Retina (tissue), 1 donor: ENCODE results near the gene APCDD1.
"Not testable (repeated sequence)": the region's sequence is repeated elsewhere in the genome, so short reads cannot be mapped to it uniquely, and the experiment has no call there.

Experiments
- DNase-seq: peaks from one replicate; pipeline ENCODE4 v3.0.0-alpha.2; 2016

APCDD1 gene

DNA sequence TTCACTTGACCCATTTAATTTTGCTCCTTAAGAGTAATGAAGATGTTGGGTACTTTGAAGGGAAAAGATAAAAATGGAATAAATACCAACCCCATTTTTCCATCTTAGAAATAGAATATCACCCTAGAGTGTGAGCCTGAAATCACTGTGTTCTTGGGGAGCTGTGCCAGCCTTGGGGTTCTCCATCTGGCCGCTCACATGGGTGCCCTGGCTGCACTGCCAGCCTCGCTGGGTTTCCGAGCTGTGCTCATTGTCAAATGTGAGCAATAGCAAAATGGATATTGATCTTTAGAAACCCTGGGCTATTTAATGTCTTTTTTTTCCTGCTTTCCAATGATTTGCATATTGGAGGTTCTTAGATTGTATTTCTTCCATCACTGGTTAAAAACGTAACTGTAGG lies 9.3 kb downstream of the APCDD1 start:
- no peak for DNase-seq

DNA sequence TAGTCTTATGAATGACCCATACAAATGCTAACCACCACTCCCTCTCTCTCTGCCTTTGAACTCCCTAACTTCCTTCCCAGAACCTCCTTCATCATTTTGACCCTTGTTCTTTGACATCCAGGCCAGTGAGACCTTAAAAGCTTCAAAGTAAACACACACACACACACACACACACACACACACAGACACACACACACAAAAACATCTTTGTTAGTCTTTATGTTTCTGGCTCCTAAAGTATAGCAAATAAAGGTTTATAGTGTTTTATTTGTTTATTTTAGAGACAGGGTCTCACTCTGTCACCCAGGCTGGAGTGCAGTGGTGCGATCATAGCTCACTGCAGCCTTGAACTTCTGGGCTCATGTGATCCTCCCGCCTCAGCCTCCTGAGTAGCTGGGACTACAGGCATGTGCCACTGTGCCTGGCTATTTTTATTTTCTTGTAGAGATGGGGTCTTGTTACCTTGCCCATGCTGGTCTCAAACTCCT lies 9.8 kb downstream of the APCDD1 start:
- not testable (repeated sequence) for DNase-seq

DNA sequence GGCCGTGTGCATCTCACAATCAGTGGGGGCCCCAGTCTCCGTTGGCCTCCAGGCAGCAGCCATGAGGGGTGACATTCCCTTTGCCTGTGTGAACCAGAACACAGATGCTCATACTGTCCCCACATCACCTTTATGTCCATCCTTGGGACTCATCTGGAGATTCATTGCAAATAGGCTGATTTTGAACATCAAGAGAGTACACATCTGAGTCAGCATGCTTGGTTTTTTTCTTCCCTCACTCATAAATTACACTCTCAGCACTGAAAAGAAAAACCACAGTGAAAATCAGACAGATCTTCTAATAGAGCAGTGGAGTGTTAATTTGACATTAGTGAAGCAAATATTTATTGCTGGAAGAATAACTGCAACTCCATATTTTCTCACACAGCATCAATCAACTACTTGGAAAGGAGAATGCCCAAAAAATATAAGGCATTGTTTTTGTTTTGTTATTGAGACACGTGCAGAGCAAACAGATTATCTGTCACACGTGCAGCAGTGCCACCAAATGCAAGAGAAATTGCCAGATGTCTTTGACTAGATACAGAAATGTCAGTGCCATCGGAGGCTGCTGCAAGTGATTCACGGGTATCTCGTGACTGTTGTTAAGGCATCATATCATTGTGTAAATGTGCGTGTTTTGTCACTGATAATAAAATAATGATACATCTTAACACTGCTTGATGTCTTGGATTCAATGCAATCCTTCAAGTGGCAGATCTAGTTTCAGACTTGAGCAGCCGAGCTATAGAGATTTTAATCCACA lies 10.9 kb downstream of the APCDD1 start:
- no peak for DNase-seq

DNA sequence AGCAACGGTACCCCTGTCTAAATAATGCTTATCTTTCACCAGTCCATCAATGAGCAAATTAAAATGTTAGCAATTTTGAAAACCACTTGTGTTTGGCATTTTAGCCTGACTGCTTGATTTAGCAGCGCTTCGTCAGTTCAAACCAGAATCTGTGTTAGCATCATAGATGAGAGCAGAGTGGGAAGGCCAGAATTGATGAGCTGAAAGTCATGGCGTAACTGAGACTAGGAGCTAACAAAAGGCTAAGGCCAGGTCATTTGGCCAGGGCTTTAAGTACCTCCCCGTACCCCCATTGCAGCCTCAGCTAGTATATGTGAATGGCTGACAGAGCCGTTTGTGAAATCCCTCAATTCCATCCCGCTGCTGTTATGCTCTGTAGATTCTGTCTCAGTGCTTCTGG lies 16.0 kb downstream of the APCDD1 start:
- no peak for DNase-seq

DNA sequence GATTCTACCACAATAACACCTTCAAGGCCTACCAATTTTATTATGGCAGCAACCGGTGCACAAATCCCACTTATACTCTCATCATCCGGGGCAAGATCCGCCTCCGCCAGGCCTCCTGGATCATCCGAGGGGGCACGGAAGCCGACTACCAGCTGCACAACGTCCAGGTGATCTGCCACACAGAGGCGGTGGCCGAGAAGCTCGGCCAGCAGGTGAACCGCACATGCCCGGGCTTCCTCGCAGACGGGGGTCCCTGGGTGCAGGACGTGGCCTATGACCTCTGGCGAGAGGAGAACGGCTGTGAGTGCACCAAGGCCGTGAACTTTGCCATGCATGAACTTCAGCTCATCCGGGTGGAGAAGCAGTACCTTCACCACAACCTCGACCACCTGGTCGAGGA lies 17.1 kb downstream of the APCDD1 start:
- no peak for DNase-seq

DNA sequence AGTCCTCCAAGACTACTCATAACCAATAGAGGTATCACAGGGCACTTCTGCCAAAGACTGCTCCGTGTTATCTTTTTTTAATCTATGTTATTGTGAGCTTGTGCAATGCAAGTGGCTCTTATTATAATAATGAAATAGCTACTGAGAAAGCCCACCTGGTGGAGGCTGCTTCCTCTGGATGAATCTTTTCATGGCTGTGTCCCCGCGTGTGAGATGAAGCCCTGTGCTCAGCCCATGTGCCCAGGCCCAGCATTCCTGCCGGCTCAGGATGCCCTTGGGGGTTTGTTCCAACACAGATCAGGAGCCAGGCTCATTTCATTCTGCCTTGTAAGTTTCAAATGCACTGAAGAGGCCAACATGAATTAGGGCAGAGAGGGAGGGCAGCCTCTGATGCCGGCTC lies 18.7 kb downstream of the APCDD1 start:
- no peak for DNase-seq

DNA sequence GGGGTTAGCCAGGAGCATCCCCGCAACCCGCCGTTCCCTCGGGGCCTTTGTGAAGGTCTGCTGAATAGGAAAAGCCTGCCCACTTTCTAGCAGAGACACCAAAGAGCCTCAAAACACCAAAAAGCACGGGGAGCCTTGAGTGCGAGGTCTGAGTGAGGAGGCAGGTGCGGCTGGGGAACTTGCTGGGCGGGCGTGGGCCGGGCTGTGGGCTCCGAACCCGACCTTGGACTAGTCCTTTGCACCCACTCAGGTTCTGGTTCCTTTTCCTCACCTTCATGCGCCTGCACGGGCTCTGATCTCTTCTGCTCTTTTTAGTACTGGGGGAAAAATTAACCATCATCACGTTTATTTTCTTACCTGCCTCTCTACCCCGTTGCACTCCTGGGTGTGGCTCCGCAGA lies 19.9 kb downstream of the APCDD1 start:
- DNase-seq, result no peak

DNA sequence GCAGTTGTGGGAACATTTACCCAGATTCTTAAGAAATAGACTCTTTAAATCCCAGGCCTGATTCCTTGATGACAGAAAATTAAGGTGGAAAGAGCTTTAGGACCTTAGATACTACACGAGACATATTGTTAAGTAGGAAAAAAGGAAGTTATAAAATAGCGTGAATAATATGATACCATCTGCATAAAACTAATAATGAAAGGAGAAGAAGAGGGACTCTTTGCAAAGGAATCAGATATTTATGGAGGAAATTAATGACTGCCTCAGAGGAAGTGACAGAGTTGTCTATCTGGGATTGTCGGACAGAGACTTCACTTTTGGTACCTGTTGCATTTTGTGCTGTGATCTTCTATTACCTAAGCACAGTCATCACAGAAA lies 20.8 kb downstream of the APCDD1 start:
- DNase-seq, result no peak

DNA sequence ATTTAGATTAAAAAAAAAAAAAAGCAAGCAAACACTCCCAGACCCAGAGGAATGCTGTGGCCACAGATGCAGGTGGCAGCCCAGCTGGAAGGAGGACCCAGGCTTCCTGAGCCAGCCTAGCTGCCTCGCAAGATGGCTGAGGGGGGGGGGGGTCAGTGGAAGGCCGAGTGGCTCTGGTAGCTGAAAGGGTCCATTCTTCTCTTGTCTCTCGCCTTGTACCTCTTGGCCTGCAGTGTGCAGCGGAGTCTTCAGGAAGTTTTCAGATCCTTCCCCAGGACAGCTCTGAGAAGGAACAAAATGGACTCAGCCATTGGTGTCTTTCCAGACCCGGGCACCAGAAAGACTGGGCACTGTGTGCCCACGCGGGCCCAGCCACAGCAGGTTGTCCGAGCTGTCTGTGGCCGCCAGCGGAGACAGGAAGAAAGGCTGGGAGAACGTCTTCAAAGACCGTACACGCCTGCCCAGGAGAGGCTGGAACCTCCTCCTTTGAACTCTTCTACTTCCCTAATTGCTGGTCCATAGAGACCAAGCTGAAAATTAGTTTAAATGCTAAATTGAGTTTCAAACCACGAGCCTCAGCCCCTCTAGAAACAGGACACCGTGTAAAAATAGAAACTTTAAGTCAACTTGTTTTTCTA lies 21.3 kb downstream of the APCDD1 start:
- no peak for DNase-seq

DNA sequence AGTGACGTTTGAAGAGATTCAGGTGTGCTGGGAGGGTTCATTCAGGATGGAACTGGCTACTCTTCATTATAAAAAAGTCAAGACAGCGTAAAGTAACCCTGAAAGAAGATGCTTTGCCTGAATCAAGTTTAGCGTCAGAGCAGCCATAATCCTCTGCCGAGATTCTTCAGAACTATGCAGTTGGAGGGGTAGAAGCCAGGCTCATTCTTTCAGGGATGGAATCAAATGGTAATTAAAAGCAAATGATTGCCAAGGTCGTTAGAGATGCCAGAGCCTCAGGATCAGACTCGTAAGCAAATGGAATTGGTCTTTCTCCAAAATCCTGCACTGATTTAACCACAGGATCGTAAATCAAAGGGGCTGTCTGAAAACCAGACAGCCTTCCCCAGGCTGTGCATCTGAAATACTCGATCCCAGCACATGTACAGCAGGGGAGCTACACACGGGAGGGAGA lies 21.9 kb downstream of the APCDD1 start:
- no peak for DNase-seq

DNA sequence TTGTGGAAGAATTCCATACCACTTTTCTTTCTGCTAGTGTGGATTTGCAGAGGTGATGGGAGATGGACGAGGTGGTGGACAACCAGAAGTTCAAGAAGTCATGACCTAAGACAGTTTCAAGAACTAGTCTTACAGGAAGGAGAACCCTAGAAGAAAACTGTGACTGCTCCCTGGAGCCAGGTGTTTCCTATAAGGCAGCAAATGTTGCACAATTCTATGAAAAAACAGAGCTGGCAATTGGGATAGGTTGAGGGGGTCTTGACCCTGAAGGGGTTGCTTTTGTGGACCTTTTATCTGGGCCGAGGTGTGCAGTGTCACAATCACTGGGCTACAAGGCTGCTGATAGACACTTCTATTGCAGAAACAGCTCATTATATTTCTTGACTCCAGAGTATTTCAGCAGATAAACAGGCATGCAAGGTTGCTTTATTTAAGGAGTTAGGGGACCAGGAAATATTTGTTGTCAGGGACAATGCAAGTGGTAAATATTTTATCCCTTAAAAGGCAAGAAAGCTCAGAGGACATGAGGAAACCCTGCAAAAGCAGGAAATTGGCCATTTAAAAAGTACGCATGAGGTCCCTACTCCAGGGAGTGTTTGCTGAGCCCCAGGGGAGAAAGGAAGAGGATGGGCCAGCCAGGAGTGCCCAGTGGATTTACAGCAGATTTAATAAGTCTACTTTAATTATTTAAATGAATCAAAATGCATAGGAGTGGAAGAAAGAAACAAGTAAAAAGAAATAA lies 22.9 kb downstream of the APCDD1 start:
- DNase-seq, result no peak

DNA sequence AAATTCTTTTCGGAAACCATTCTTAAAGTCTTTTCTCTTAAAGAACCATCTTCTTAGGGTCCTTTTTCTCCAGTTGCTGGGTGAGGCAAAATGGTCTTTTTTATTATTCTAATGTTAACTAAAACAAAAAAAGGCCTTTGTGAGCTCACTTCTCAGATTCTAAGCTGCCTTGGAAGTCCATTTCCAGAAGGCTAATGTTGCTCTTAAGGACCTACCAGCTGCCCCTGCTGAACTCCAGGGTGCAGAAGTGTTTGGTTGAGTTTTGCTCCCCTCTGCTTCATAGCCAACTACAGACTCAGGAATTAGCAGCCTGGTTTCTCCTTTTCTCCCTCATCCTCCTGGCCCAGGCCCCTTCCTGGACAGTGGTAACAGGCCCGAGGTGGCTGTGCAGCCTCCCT lies 23.4 kb downstream of the APCDD1 start:
- DNase-seq, result no peak

DNA sequence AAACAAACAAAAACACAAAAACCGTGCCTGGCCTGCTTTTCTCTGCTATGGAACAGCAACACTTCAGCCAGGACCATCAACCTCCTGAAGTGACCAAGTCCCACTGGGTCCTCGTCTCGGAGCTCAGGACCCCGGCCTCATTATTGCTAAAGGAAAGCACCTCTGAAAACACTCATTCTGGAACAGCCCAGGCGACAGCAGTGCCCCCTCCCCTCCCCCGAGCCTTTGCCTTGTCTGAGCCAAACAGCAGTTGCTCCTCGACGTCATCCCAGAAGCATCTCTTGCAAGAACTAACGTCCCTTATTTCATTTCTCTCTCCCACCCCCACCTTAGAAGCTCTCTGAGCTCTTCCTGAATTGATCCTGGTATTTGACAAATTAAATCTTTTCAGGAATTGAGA lies 27.4 kb downstream of the APCDD1 start:
- no peak for DNase-seq

DNA sequence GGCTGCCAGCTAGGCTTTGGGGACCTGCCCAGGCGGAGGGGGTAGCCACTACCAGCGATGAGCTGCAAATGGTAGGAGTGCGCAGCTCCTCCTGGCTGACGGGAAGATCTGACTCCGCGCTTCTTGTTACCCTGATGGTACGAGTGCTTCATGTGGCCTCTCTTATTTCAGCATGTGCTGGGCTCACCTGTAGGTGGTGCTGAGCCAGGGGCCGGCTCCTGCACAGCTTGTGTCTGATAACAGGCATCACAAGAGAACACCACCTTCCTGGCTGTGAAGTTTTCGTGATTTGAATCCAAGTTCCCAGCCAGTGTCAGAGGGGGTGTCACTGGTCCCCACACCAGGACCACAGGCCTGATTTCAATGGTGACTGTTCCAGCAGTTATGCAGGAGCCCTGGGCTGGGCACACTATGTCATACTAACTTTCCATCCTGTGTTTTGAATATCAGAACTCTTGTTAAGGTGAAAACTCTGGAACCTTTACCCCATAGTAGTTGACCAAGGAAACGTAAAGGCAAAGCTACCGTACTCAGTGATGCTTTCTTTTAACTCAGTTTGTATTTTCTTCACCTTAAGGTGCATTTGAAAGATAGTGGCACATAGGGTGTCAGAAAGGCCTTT lies 28.0 kb downstream of the APCDD1 start:
- no peak for DNase-seq

DNA sequence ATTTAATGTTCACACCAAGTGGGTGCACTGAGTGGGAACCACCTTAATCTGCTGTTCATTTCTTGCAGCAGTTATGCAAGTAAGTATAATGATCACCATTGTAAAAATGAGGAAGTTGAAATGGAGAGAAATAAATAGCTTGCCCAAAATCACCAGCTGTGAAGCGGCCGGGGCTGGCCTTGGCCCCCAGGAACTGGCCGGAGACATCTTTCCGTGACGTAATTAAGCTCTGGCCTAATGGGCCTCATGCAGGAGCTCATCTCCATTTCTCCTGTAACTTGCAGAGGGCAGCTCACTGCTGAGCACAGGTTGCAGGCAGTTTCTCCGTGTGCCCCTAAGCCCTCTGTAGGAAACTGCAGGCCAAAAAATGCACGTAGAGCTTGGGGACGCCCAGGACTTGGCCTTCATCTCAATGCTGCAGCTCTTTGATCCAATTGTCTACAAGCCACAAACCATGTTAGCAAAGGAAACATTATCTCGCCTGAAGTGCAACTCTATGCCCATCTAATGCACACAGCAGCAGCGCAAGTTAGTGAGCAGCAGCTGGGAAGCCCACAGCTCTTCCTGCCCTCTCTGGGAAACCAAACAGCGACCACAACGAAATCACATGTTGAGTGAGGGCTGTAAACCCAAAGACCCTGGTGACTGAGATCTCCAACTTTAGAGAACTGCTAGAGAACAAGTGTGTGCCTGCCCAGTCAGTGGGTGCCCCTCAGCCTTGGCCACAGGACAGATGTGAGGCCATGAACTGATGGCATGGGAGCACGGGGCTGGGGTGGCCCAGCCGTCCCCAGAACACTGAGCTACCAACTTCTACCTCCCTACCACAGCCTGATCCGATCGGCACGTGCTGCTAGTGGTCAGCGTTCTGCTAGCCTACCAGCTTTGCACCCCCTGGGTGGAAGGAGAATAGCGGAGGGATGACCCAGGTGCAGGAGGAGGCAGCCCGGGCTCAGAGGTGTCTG lies 28.8 kb downstream of the APCDD1 start:
- DNase-seq, result no peak

DNA sequence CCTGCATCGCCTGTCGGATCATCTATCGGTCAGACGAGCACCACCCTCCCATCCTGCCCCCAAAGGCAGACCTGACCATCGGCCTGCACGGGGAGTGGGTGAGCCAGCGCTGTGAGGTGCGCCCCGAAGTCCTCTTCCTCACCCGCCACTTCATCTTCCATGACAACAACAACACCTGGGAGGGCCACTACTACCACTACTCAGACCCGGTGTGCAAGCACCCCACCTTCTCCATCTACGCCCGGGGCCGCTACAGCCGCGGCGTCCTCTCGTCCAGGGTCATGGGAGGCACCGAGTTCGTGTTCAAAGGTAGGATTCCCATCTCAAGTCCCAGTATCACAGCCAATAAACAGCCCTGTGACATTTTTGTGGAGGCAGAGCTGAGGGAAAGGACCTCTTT lies 31.0 kb downstream of the APCDD1 start:
- DNase-seq, result no peak

DNA sequence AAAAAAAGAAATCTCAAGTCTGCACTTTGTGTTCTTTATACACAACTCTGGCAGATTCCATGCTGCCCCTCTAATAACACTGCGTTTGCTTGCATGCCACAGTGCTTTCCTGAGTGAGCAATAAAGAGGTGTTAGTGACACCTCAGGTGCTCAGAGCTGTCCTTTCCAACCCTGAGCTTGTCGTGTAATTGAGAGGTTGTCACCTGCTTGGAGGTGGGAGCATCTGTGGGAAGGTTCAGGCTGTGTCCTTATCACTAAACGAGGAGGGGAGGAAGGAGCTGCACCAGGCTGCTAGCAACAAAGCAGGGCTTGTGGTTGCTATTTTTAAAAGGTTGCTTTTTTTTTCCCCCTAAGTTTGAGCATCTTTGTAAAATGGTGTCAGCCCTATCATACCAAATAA lies 31.9 kb downstream of the APCDD1 start:
- no peak for DNase-seq

DNA sequence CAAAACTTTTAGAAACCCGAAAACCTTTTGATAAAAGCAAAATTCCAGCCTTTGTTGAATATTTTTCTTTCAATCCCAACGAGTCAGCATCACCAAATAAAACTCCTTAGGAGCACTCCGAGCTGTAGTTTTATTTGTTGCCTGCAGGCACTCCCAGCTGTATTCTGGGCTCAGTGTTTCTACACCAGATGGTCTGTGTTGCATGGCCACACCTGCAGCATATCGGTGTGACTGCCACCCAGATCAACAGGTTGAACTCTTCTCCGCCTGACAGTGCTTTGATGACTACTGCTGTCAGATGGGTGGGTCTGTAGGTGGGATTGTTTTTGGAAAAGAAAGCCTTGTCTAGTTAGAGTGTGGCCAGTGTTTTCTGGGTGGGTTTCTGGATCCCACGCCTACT lies 32.7 kb downstream of the APCDD1 start:
- DNase-seq, result no peak

DNA sequence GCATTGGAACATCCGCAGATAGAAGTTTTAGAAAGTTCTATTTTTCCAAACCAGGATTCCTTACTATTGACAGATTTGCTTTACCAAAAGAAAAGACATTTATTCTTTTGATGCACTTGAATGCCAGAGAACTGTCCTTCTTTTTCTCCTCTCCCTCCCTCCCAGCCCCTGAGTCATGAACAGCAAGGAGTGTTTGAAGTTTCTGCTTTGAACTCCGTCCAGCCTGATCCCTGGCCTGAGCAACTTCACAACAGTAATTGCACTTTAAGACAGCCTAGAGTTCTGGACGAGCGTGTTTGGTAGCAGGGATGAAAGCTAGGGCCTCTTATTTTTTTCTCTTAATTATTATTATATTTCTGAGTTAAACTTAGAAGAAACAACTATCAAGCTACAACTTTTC lies 33.6 kb downstream of the APCDD1 start:
- no peak for DNase-seq

DNA sequence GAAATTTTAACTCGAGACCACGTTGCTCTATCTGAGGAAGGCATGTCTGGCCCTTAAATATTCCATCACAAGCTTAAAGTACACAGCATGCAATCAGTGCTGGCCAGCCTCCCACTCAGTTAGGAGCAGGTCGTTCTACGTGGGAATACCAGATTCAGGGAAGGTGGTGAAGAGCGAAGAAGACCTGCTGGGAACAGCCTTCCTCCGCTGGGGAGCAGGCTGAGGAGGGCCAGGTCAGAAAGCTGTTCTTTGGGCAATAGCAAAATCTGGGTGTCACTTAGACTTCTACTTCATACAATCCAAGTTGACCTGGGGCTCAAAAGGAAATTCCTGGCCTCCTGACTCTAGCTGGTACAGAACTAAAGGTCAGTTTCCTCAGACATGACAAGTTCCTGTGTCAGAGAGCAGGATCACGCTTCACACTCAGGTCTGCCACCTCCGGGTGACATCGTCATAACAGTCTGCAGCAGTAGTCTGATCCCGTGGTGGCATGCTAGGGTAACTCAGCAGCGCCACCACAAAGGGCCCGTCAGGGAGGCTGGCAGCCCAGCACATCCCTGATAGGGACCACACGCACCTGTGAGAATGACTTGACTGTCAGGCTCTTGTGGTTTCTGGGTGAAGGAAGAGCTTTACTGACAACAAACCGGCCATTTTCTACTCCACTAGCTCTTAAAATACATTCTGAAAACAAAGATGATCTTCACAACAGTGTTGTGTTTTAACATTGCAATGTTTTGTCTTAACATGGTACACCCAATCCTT lies 36.1 kb downstream of the APCDD1 start:
- DNase-seq, result no peak

DNA sequence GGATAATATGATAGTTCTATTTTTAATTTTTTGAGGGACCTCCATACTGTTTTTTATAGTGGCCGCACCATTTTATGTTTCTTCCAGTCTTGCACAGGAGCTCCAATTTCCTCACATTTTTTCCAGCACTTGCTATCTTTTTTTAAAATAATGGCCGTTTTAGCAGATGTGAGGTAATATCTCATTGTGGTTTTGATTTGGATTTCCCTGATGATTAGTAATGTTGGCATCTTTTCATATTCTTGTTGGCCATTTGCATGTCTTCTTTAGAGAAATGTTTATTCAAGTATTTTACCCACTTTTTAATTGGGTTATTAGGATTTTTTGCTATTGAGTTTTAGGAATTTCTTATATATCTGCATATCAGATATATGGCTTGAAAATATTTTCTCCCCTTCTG lies 41.5 kb downstream of the APCDD1 start:
- DNase-seq, result no peak
